GM12801 (cell line): ENCODE data around the gene CABLES2.

Experiments
- CTCF ChIP-seq: IDR thresholded peaks from one replicate; pipeline ENCODE4 v1.5.1; 2011; ENCODE audit warnings: control low read depth; ENCODE audit not compliant: insufficient read length; ENCODE audit errors: extremely low read depth

CABLES2 gene

GRCh38 chr20:62413896-62414481 lies 6.9 kb upstream of the CABLES2 start:
- TF ChIP-seq CTCF: no peak

- no peak for TF ChIP-seq CTCF
These were observed 6.0 kb upstream of the CABLES2 start for GRCh38 chr20:62413025-62413570.

- TF ChIP-seq CTCF: no peak
These were observed 5.3 kb upstream of the CABLES2 start for GRCh38 chr20:62412194-62413024.

- no peak for TF ChIP-seq CTCF
These were observed 4.6 kb upstream of the CABLES2 start for GRCh38 chr20:62411479-62412193.

- no peak for TF ChIP-seq CTCF
These were observed 3.8 kb upstream of the CABLES2 start for GRCh38 chr20:62410746-62411478.

GRCh38 chr20:62409931-62410745 lies 3.1 kb upstream of the CABLES2 start:
- no peak for TF ChIP-seq CTCF
